Heart left ventricle (tissue), 13 donors: ENCODE results near the gene MEGF11.

ENCODE experiments used
- CTCF ChIP-seq, 12 donors: fragments of 200-600 bp; sonication (generic) in 4 of 12; IDR thresholded peaks; one replicate each; pipeline versions ENCODE4 v1.5.0 to v1.8.0; 2018 to 2022; ENCODE audit warnings: antibody characterized with exemption in 12 of 12, mild to moderate bottlenecking in 5 of 12
- POLR2A ChIP-seq, 2 donors: fragments of 450-650 bp; IDR thresholded peaks; one replicate each; pipeline ENCODE4 v1.6.1; 2017; ENCODE audit warnings: antibody characterized with exemption in 2 of 2, mild to moderate bottlenecking in 2 of 2, moderate library complexity in 2 of 2
- donor health status: ischemic (EF 13 %, LVEDD 7.1; RV severe dilation, severe dysfunction).
- donor health status: DM: no; HTN: yes; CAD: no.
- donor health status: DM: no; HTN: no; CAD: no.
- donor health status: ischemic (EF 25% LVEDD 6.9; RV normal size, moderate dysfunction).
- donor health status: ischemic (EF 25% LVEDD 5.7; RV mildly dilated, moderate dysfunction).
- donor health status: ischemic (EF 35%, LVEDD 5.7; RV mildly dilated, moderate dysfunction).
- donor health status: nonischemic (EF 11% LVEDD 7.7; RV severe dilation, severe dysfunction).
- donor health status: DM: yes; HTN: yes; CAD: no.
- donor health status: PGD.
- donor health status: ischemic (EF 29% LVEDD 5.4; RV normal size, mild dysfunction).
- donor health status: nonischemic (EF 23%, LVEDD 6.1; RV moderate dilation, normal function).

- no peak for TF ChIP-seq CTCF (IDR thresholded peaks at IDR 0.05)
- TF ChIP-seq POLR2A (IDR thresholded peaks at IDR 0.05): no peak
These were observed 32.4 kb downstream of the MEGF11 start for GRCh38 chr15:66221126-66221525.
